IMR-90 (cell line): ENCODE results near the gene ARL6. TPM values are rescaled to one million over a fixed set of nuclear protein-coding genes. Genes with fewer than 3 reads are reported as not detected.

Experiments
- ATAC-seq: fragments of 200-7000 bp; cut with Tn5 transposase; 2 replicates; pipeline ENCODE4 v1.9.1; 2020; ENCODE audit warnings: low read depth, mild to moderate bottlenecking, moderate library complexity
- BruUV-seq: library from RNA; stranded (reverse); fragments of 400-500 nt; replicated peaks from 2 replicates; lab custom pipeline; 2021; lab: Mats Ljungman, UMichigan
- CTCF ChIA-PET: fragments of 300-600 bp; formaldehyde crosslinking; extraction: SDS; loops from one replicate; lab custom pipeline; 2021; ENCODE audit warnings: antibody characterized with exemption; lab: Yijun Ruan, JAX
- POLR2A ChIA-PET: fragments of 300-600 bp; sonication (Branson Sonifier 250); formaldehyde crosslinking; loops from one replicate; lab custom pipeline; 2022; ENCODE audit warnings: antibody characterized with exemption; ENCODE audit not compliant: unreplicated experiment; lab: Charles Lee
- DNase-seq: peaks from one replicate; pipeline ENCODE4 v3.0.0; 2013
- H2AFZ ChIP-seq: replicated peaks from 2 replicates; pipeline ENCODE3; 2013; ENCODE audit warnings: low read length, mild to moderate bottlenecking; ENCODE audit not compliant: poor library complexity
- H2AK5ac ChIP-seq: 2 replicates; pipeline ENCODE4 v1.6.1; 2013; ENCODE audit warnings: low read depth, low read length, inconsistent platforms
- H2AK9ac ChIP-seq: replicated peaks from 2 replicates; pipeline ENCODE3; 2013; ENCODE audit warnings: mild to moderate bottlenecking, low read depth, low read length, moderate library complexity; ENCODE audit not compliant: poor library complexity
- H2BK120ac ChIP-seq: 2 replicates; pipeline ENCODE4 v1.6.1; 2013; ENCODE audit warnings: low read depth, low read length, inconsistent platforms
- H2BK15ac ChIP-seq: 3 replicates; pipeline ENCODE4 v1.6.1; 2013; ENCODE audit warnings: low read depth, low read length, inconsistent platforms
- H2BK20ac ChIP-seq: 2 replicates; pipeline ENCODE4 v1.6.1; 2013; ENCODE audit warnings: low read depth, mild to moderate bottlenecking, inconsistent platforms, low read length, moderate library complexity
- H2BK5ac ChIP-seq: 2 replicates; pipeline ENCODE4 v1.6.1; 2013; ENCODE audit warnings: mild to moderate bottlenecking, low read depth, low read length, inconsistent platforms; ENCODE audit not compliant: poor library complexity, severe bottlenecking
- H3K14ac ChIP-seq: replicated peaks from 2 replicates; pipeline ENCODE4 v1.6.1; 2013; ENCODE audit warnings: low read depth, low read length, inconsistent platforms
- H3K18ac ChIP-seq: 2 replicates; pipeline ENCODE4 v1.6.1; 2013; ENCODE audit warnings: low read depth, low read length, control low read depth
- H3K23ac ChIP-seq: 2 replicates; pipeline ENCODE4 v1.6.1; 2013; ENCODE audit warnings: low read depth, low read length, inconsistent platforms
- H3K27ac ChIP-seq: 2 replicates; pipeline ENCODE4 v1.5.1; 2013; ENCODE audit warnings: mild to moderate bottlenecking, control low read depth, low read length; ENCODE audit not compliant: insufficient read depth
- H3K27me3 ChIP-seq: 2 replicates; pipeline ENCODE4 v1.6.1; 2013; ENCODE audit warnings: low read length; ENCODE audit not compliant: control insufficient read depth, insufficient read depth
- H3K36me3 ChIP-seq: 2 replicates; pipeline ENCODE4 v1.6.1; 2013; ENCODE audit warnings: low read length, mixed read lengths; ENCODE audit not compliant: control insufficient read depth, insufficient read depth
- H3K4ac ChIP-seq: 2 replicates; pipeline ENCODE4 v1.6.1; 2013; ENCODE audit warnings: low read depth, low read length, inconsistent platforms
- H3K4me1 ChIP-seq: 2 replicates; pipeline ENCODE4 v1.6.1; 2013; ENCODE audit warnings: low read length, mixed read lengths; ENCODE audit not compliant: control insufficient read depth, insufficient read depth
- H3K4me2 ChIP-seq: 2 replicates; pipeline ENCODE4 v1.6.1; 2013; ENCODE audit warnings: low read depth, mild to moderate bottlenecking, control low read depth, low read length, moderate library complexity
- H3K4me3 ChIP-seq: 2 replicates; pipeline ENCODE4 v1.5.1; 2013; ENCODE audit warnings: low read depth, mild to moderate bottlenecking, control low read depth, low read length, moderate library complexity; ENCODE audit not compliant: insufficient read depth
- H3K56ac ChIP-seq: 2 replicates; pipeline ENCODE4 v1.6.1; 2013; ENCODE audit warnings: low read length, inconsistent platforms; ENCODE audit not compliant: insufficient read depth; ENCODE audit errors: extremely low read depth
- H3K79me1 ChIP-seq, 2 experiments: 2 replicates each; pipeline ENCODE4 v1.6.1; 2013; ENCODE audit warnings: low read length in 2 of 2, inconsistent platforms in 1 of 2, low read depth in 1 of 2
- H3K9ac ChIP-seq: 2 replicates; pipeline ENCODE4 v1.6.1; 2013; ENCODE audit warnings: low read depth, low read length, control low read depth
- H3K9me1 ChIP-seq: 2 replicates; pipeline ENCODE4 v1.6.1; 2013; ENCODE audit warnings: low read length, inconsistent platforms; ENCODE audit not compliant: insufficient read depth
- H3K9me3 ChIP-seq: 2 replicates; pipeline ENCODE4 v1.6.1; 2013; ENCODE audit warnings: low read length; ENCODE audit not compliant: control insufficient read depth, insufficient read depth
- H4K20me1 ChIP-seq: 2 replicates; pipeline ENCODE4 v1.6.1; 2013; ENCODE audit warnings: low read length, inconsistent platforms; ENCODE audit not compliant: insufficient read depth
- H4K5ac ChIP-seq: 2 replicates; pipeline ENCODE4 v1.6.1; 2013; ENCODE audit warnings: mild to moderate bottlenecking, low read depth, low read length, control low read depth
- H4K8ac ChIP-seq, 2 experiments: 2 replicates each; pipeline ENCODE4 v1.6.1; 2013; ENCODE audit warnings: low read depth in 2 of 2, low read length in 2 of 2, control low read depth in 1 of 2, inconsistent platforms in 1 of 2
- H4K91ac ChIP-seq: 2 replicates; pipeline ENCODE4 v1.6.1; 2013; ENCODE audit warnings: low read depth, low read length, inconsistent platforms; ENCODE audit not compliant: insufficient read depth
- BHLHE40 ChIP-seq: fragments of 150-350 bp; IDR thresholded peaks from 2 replicates; pipeline ENCODE4 v1.6.1; 2016; ENCODE audit warnings: mild to moderate bottlenecking, low read depth, low read length
- CEBPB ChIP-seq: IDR thresholded peaks from 2 replicates; pipeline ENCODE4 v1.6.1; 2012; ENCODE audit warnings: low read depth, low read length, improper control_type of control experiment
- CHD1 ChIP-seq: IDR thresholded peaks from 2 replicates; pipeline ENCODE4 v1.6.1; 2012; ENCODE audit warnings: low read depth, low read length, improper control_type of control experiment
- FOS ChIP-seq: fragments of 150-350 bp; IDR thresholded peaks from 2 replicates; pipeline ENCODE4 v1.6.1; 2016; ENCODE audit warnings: low read depth, low read length
- MAFK ChIP-seq: IDR thresholded peaks from 2 replicates; pipeline ENCODE4 v1.6.1; 2012; ENCODE audit warnings: low read depth, low read length, improper control_type of control experiment
- MAZ ChIP-seq: IDR thresholded peaks from 2 replicates; pipeline ENCODE4 v1.6.1; 2012; ENCODE audit warnings: low read depth, mild to moderate bottlenecking, low read length, improper control_type of control experiment, moderate library complexity, borderline replicate concordance
- MXI1 ChIP-seq: IDR thresholded peaks from 2 replicates; pipeline ENCODE4 v1.6.1; 2012; ENCODE audit warnings: low read depth, mild to moderate bottlenecking, low read length, moderate library complexity, borderline replicate concordance
- NFE2L2 ChIP-seq: fragments of 150-350 bp; IDR thresholded peaks from 2 replicates; pipeline ENCODE4 v1.6.1; 2016; ENCODE audit warnings: low read depth, mild to moderate bottlenecking, low read length
- POLR2A ChIP-seq: IDR thresholded peaks from 2 replicates; pipeline ENCODE4 v1.6.1; 2012; ENCODE audit warnings: mild to moderate bottlenecking, low read depth, low read length
- RAD21 ChIP-seq: IDR thresholded peaks from 2 replicates; pipeline ENCODE4 v1.6.1; 2012; ENCODE audit warnings: low read length, improper control_type of control experiment
- RCOR1 ChIP-seq: IDR thresholded peaks from 2 replicates; pipeline ENCODE4 v1.6.1; 2012; ENCODE audit warnings: mild to moderate bottlenecking, low read length, improper control_type of control experiment; ENCODE audit not compliant: insufficient replicate concordance
- RFX5 ChIP-seq: IDR thresholded peaks from 2 replicates; pipeline ENCODE4 v1.8.0; 2012; ENCODE audit warnings: low read depth, mild to moderate bottlenecking, low read length, moderate library complexity
- SMC3 ChIP-seq: fragments of 150-350 bp; IDR thresholded peaks from 2 replicates; pipeline ENCODE4 v1.6.1; 2016; ENCODE audit warnings: low read depth, mild to moderate bottlenecking, antibody characterized with exemption, low read length, moderate library complexity
- WGBS, 2 experiments: methylation state at CpG; one replicate each; pipeline versions ENCODE4 v1.1.5 to v1.1.7; 2013; ENCODE audit warnings: missing lambda C conversion rate in 2 of 2; ENCODE audit not compliant: insufficient read length in 1 of 2; ENCODE audit errors: extremely low coverage in 2 of 2; 5-methylcytosine and 5-hydroxymethylcytosine counted together
- dilution Hi-C: fragments of 300-500 bp; cut with HindIII; formaldehyde crosslinking; loops from one replicate; pipeline ENCODE4 v1.14.3; 2018; ENCODE audit warnings: low sequenced_read_pairs; ENCODE audit not compliant: unreplicated experiment
- in situ Hi-C: fragments of 300-500 bp; cut with MboI; formaldehyde crosslinking; loops from 3 replicates; pipeline ENCODE4 v1.14.3; 2019; ENCODE audit warnings: low sequenced_read_pairs, inconsistent platforms, mixed read lengths
- intact Hi-C: fragments of 100-400 bp; cut with micrococcal nuclease; formaldehyde crosslinking; loops from 2 replicates; pipeline ENCODE4 v1.10.0; 2022
- polyA plus RNA-seq, 3 experiments: library from polyadenylated mRNA; depleted of rRNA; stranded (reverse); fragments of >200 nt; gene quantifications; 2 replicates each; pipeline ENCODE4 v1.2.3, GENCODE V29; 2012; ENCODE audit warnings: low replicate concordance in 1 of 3
- total RNA-seq: library from RNA; depleted of rRNA; stranded (reverse); fragments of >200 nt; gene quantifications from 2 replicates; pipeline ENCODE4 v1.2.3, GENCODE V29; 2012
- TF ChIP-seq, protein P1 (sequence below): conservative IDR thresholded peaks from 2 replicates; pipeline ENCODE4 v1.5.1; 2012; ENCODE audit warnings: mild to moderate bottlenecking, low read depth, low read length, improper control_type of control experiment
- TF ChIP-seq, protein P2 (sequence below): fragments of 150-350 bp; IDR thresholded peaks from 2 replicates; pipeline ENCODE4 v1.6.1; 2016; ENCODE audit warnings: low read depth, mild to moderate bottlenecking, low read length, moderate library complexity, borderline replicate concordance
- TF ChIP-seq, protein P3 (sequence below): fragments of 150-350 bp; IDR thresholded peaks from 2 replicates; pipeline ENCODE4 v1.6.1; 2017; ENCODE audit warnings: mild to moderate bottlenecking, antibody characterized with exemption, low read length, low read depth

Gene ARL6
- total and polyA plus RNA-seq, 2 of the 4 experiments (the other 2 are of a cell fraction), result 3.1 to 3.4 TPM

DNA sequence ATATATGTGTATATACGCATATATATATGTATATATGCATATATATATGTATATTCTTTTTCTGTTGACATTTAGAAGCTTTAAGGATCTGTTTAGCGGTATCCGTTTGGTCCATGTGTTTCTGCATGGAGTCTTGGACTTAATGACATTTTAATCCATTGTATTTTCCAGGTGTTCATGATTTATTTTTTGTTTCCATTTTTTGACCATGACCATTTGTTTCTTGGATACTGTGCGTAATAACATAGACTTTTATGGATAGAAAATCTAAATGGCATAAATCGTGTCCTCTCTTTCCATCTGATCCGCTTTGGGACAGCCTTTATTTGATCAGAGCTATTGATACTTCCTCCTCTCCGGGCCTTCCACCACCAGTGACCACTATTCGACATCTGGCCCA lies 76.7 kb downstream of the ARL6 start:
- CTCF ChIA-PET, result no interaction called here
- Histone ChIP-seq H3K56ac (no peak overlapping the region), H2AFZ (no peak overlapping the region), H3K23ac (no peak overlapping the region), H3K79me1 (peaks cover 20 to 24% of the 10 kb centered on the region in 2 experiments), H2BK15ac (no peak overlapping the region), H3K27ac (no peak overlapping the region), H2BK5ac (no peak overlapping the region), H3K4ac (no peak overlapping the region), H3K4me3 (no peak overlapping the region), H3K9ac (no peak overlapping the region), H2AK5ac (no peak overlapping the region), H3K14ac (no peak overlapping the region), H3K4me1 (0 out of 2 replicates have a peak, but pooled peaks cover 2% of the 10 kb centered on the region), H4K20me1 (peaks cover 3% of the 10 kb centered on the region; the same call in 1 of the 2 replicates), H3K18ac (no peak overlapping the region), H3K27me3 (no peaks in the 10 kb centered on the region), H3K9me3 (no peaks in the 10 kb centered on the region), H2BK120ac (no peak overlapping the region), H4K8ac (no peak overlapping the region), H3K4me2 (no peak overlapping the region), H3K36me3 (no peaks in the 10 kb centered on the region), H3K9me1 (0 out of 2 replicates have a peak, but pooled peaks cover 5% of the 10 kb centered on the region), H2BK20ac (no peak overlapping the region), H4K91ac (no peak overlapping the region), H2AK9ac (no peak overlapping the region), H4K5ac (no peak overlapping the region)
- no TSS peak for BruUV-seq
- in situ Hi-C loops (no loop called here), dilution Hi-C loops (no loop called here), intact Hi-C loops (no loop called here)
- TF ChIP-seq MXI1 (no peak), POLR2A (no peak), NFE2L2 (no peak), RAD21 (no peak), RCOR1 (no peak), SMC3 (no peak), CHD1 (no peak), RFX5 (no peak), CEBPB (no peak), FOS (no peak), MAFK (no peak), MAZ (no peak), BHLHE40 (no peak)
- TF ChIP-seq, protein P1, sequence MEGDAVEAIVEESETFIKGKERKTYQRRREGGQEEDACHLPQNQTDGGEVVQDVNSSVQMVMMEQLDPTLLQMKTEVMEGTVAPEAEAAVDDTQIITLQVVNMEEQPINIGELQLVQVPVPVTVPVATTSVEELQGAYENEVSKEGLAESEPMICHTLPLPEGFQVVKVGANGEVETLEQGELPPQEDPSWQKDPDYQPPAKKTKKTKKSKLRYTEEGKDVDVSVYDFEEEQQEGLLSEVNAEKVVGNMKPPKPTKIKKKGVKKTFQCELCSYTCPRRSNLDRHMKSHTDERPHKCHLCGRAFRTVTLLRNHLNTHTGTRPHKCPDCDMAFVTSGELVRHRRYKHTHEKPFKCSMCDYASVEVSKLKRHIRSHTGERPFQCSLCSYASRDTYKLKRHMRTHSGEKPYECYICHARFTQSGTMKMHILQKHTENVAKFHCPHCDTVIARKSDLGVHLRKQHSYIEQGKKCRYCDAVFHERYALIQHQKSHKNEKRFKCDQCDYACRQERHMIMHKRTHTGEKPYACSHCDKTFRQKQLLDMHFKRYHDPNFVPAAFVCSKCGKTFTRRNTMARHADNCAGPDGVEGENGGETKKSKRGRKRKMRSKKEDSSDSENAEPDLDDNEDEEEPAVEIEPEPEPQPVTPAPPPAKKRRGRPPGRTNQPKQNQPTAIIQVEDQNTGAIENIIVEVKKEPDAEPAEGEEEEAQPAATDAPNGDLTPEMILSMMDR, result no peak
- TF ChIP-seq, protein P2, sequence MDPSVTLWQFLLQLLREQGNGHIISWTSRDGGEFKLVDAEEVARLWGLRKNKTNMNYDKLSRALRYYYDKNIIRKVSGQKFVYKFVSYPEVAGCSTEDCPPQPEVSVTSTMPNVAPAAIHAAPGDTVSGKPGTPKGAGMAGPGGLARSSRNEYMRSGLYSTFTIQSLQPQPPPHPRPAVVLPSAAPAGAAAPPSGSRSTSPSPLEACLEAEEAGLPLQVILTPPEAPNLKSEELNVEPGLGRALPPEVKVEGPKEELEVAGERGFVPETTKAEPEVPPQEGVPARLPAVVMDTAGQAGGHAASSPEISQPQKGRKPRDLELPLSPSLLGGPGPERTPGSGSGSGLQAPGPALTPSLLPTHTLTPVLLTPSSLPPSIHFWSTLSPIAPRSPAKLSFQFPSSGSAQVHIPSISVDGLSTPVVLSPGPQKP, result no peak
- TF ChIP-seq, protein P3, sequence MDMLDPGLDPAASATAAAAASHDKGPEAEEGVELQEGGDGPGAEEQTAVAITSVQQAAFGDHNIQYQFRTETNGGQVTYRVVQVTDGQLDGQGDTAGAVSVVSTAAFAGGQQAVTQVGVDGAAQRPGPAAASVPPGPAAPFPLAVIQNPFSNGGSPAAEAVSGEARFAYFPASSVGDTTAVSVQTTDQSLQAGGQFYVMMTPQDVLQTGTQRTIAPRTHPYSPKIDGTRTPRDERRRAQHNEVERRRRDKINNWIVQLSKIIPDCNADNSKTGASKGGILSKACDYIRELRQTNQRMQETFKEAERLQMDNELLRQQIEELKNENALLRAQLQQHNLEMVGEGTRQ, result no peak
- DNase-seq, result no peak
- 97% methylated on average over 3 of the region's 8 CpGs; no CpG with 5 or more reads in 1 of the 2 experiments for WGBS, 2 experiments
- POLR2A ChIA-PET, result no interaction called here
- no peak for ATAC-seq
